ENCODE results near the gene TMEM121.

The TMEM121 gene

DNA sequence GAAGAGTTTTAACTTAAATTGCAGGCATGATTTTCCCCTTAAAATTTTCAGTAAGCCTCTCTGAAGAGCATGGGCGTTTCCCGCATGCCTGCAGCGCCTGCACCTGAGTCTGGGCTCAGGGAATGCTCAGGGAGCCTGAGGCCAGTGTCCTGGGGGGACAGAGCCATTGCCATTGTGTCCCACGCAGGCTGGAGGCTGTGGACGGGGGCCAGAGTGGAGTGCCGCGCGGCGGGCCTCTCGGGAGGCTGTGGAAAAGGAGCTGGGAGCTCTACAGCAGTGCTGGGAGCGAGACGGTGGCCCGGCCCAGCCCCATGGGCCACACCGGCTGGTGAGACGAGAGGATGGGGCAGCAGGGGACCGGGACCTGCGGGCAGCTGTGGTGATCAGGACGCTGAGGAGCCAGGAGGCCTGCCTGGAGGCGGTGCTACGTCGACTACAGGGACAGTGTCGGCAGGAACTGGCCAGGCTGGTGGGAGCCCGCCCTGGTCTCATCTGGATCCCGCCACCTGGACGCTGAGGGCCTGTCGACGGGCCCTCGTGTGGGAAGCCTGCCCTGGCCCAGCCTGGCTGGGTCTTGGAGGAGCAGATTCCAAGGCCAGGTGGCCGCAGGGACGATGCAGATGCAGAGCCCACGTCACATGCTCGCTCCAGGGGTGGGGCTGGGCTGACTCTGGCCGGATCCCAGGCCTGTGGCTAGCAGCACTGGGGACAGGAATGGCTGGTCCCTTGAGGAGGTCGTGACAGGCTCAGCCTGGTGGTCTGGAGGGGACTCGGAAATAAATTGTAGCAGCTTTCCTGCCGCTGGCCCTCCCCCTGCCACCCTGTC lies 27.7 kb upstream of the TMEM121 start:
- no peak for DNase-seq

- no peak for DNase-seq
Measured at GRCh38 chr14:105499256-105500035, 26.9 kb upstream of the TMEM121 start.

DNA sequence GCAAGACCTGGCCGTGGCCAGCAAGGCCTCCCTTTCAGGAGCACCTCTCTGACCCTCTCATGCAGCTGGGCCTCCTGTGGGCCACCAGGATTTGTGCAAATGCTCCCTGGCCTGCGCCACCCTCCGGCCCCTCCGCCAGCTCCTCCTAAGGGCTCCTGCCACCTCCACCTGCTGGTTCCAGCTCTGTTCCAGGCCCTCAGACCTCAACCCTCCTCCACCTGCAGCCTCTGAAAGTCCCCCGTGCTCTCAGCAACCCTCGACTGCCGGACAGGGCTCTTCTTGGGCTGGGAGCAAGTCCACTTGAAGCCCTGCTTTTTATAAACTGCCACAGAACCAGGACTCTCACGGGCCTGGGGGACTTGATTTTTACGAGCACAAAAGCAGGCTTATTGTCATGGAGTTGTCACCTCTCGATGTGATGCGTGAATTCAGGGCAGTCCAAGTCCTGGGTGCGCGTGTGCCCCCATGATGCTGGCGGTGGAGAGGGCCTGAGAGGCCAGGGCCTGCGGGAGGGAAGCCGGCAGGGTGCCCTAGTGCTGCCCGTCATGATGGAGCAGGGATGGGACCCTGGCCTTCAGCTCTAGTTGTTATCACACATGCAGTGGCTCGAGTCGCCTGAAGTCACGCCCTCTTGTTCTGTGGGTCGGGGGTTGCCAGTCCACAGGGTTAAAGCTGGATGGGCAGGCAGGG lies 26.2 kb upstream of the TMEM121 start:
- DNase-seq, result no peak

GRCh38 chr14:105500726-105501101 lies 25.7 kb upstream of the TMEM121 start:
- no peak for DNase-seq

- no peak for DNase-seq
Measured at GRCh38 chr14:105501504-105502291, 24.7 kb upstream of the TMEM121 start.

DNA sequence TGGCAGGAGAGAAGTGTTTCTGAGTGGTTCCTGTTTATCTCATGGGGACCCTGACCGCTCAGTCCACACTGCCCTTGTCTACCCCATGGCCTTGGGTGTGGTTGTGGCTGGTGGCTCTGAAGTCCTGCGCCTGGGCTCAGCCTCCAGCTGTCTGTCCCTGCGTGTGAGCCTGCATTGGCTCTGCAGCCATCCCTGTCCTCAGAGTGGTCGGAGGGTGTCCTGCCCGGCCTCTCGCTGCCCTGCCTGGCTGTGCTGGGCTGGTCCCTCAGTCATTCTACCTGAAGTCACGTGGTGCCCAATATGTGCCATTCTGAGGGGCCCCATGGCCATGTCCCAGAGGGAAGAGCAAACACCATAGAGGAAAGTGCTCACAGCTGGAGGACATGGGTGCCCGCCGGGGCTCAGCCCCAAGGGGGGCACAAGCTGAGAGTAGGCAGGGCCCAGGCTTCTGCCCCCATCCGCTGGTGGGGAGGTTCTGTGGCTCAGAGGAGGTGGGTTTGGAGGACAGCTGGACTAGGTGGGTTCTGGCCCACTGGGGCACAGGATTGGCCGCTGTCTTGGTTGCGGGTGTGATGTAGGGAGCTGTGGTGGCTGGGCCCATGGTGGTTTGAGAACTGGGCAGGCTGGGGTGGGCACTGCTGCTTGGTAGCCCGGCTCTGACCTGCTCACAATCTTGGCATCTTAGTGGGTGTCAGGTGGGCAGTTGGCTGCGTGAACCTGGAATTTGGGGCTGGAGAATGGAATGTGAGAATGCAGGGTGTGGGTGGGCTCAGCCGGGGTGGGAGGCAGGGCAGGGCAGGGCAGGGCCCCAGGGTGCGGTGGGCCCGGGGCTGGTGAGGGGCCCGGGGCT lies 23.7 kb upstream of the TMEM121 start:
- DNase-seq, result no peak

- DNase-seq, result no peak
Measured at GRCh38 chr14:105503296-105503640, 23.1 kb upstream of the TMEM121 start.

DNA sequence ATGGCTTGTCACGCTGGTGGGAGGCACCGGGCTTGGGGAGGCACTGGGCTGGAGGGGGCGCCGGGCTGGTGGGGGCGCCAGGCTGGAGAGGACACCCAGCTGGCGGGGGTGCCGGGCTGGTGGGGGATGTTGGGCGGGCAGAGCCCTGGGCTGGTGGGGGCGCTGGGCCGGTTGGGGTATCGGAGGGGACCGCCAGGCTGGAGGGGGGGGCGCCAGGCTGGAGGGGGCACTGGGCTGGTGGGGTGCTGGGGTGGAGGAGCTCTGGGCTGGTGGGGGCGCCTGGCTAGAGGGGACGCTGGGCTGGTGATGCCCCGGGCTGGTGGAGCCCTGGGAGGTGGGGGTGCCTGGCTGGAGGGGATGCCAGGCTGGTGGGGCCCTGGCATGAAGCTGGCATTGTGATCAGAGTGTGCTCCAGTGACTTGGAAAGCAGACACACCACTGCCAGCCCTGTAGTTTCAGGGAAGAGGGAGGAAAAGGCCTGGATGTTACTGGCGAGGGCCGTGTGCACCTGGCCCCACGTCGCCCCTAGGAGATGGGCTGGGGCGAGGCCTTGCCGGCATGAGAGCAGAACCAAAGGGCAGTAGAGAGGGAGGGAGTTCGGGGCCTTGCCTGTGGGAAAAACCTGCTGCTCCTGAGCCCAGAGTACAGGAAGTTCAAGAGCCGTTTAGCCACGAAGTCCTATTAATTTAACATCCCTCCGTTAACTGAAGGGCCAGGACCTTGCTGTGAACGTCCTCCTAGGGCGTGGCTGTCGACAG lies 22.3 kb upstream of the TMEM121 start:
- DNase-seq, result no peak

DNA sequence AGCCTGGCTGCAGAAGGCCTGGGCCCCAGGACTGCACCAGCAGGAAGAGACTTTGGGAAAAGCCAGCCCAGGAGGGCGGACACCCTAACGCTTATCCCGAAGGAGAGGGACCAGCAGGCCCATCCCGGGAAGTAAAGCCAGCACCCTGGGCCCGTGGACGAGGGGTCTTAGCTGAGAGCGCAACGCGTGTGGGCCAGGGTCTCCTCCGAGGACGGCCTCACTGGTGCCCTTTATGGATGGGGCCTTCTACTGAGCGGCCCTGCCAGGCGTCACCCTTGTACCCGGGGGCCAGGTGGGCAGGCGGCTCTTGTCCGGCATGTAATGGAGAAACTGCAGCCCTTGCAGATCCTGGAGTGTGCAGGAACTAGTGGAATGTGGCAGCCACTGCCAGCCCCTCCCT lies 21.3 kb upstream of the TMEM121 start:
- DNase-seq, result no peak

DNA sequence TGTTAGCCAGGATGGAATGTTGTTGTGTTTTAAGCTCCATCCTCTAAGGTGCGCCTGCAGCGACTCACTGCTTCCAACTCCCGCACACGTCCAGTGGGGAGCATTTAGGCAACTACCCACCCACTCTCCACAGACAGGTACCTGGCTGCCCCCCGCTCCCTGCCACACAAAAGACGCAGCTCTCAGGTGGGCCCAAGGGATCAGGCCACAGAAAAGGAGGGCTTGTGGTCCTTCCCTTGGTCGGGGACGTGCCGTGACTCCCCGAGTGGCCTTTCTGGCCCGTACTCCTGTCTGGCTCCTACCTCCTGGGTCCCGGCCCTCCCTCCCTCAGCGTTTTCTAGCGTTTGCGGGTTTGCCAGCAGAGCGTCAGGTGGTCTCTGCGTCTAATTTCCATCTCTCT lies 19.1 kb upstream of the TMEM121 start:
- no peak for DNase-seq

GRCh38 chr14:105508069-105508468 lies 18.3 kb upstream of the TMEM121 start:
- DNase-seq, result no peak

DNA sequence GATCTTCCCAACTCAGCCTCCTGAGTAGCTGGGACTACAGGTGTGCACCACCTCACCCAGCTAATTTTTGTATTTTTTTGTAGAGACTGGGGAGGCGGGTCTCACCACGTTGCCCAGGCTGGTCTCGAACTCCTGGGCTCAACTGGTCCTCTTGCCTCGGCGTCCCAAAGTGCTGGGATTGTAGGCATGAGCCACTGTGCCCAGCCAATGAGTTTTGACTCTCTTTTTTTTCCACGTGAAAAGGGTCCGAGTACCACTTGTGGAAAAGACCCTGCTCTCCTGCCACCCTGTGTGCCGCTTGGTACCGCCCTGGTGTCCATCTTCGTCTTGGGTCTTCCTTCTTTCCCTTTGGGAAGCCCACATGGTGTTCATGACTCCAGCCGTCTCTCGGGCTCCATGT lies 17.8 kb upstream of the TMEM121 start:
- no peak for DNase-seq

- no peak for DNase-seq
Measured at GRCh38 chr14:105517096-105517495, 9.3 kb upstream of the TMEM121 start.

- DNase-seq, result no peak
Measured at GRCh38 chr14:105519946-105520698, 6.3 kb upstream of the TMEM121 start.

- no peak for DNase-seq
Measured at GRCh38 chr14:105525326-105525725, 1.1 kb upstream of the TMEM121 start.

DNA sequence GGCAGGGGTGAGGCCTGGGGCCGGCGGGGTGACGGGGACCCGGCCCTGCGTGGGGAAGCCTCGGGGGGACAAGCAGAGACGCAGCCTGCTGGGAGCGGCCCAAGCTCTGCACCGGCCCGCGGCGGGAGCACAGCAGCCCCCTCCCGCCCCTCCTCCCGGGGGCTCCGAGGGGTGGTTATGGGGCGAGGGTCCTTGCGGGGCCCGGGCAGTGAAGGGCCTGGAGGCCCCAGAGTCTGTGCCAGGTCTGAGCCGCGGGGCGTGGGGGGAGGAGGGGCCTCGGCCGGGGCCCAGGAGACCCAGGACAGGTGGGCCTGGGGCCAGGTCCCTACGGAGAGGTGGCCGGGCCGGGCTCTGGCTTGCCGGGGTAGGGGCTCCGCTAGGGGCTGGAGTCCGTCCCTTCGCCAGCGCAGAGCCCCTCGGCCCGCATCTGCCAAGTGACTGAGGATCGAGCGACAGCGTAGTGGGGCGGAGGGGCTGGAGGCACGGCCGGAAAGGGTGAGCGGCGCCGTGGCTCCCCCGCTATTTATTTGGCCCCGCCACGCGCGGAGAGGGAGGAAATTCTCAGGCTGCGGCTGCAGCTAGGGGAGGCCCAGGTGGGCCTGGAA lies 495 bp downstream of the TMEM121 start:
- peak in 2 of 3 experiments; percentile 34 to 49 for DNase-seq

DNA sequence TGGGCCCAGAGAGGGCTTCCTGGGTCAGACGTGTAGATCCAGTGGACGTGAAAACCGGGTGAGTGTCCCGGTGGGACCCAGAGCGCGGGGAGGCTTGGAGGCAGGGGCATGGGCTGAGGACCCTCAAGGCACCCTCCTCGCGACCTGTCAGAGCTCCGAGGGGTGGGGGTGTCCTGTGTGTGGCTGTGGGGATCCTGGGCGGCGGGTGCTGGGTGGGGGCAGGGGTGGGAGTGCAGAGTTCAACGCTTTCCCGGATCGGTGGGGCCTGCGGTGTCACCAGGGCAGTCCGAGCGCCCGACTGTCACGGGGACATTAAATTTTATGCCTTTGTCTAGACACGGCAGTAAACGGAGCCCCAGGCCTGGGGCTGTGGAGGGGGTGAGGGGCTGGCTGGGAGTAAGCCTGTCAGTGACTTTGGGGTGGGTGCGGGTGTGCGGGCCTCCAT lies 1.0 kb downstream of the TMEM121 start:
- peak in 1 of 3 experiments; percentile 37 for DNase-seq

GRCh38 chr14:105527826-105528585 lies 1.6 kb downstream of the TMEM121 start:
- peak; percentile 63 to 81 (median 77) for DNase-seq

Measured in NCI-H1417 (cell line).